Inferior parietal cortex (tissue), 1 donor: ENCODE data around the gene TMEM254.
A peak's percentile ranks its signal among the peaks of the same experiment; 100 is the strongest.
"Not testable (repeated sequence)": the region's sequence is repeated elsewhere in the genome, so short reads cannot be mapped to it uniquely, and the experiment has no call there.

Experiments
- DNase-seq: peaks from one replicate; pipeline ENCODE4 v3.0.0-alpha.2; 2016; ENCODE audit errors: extremely low spot score

Gene TMEM254

GRCh38 chr10:80078448-80079311 is at the start of gene TMEM254:
TSS of gene TMEM254 (plus strand) at chr10:80078665. CDS start at chr10:80078700, 35 bp downstream.
- peak; percentile 90 for DNase-seq

DNA sequence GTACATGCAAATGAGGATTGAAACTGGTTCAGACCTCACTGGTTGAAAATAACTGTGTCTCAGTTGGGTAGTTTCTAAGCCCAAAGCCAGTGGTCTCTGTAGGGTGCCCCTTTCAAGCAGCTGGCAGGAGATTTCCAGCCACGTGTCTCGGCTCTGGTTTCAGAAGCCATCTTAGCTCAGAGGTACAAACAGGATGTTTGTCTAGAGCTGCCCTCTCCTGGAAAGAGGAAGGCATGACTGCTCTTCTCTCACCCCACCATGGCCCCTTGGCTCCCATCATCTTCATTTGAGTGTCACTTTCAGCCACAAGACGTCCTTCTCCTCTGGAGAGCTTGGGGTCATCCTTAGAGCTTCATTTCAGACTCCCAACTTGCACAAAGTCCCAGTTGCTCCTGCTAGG is 49.3 kb upstream of the TMEM254 start:
- not testable (repeated sequence) for DNase-seq

GRCh38 chr10:80029865-80030264 is 48.6 kb upstream of the TMEM254 start:
- not testable (repeated sequence) for DNase-seq

DNA sequence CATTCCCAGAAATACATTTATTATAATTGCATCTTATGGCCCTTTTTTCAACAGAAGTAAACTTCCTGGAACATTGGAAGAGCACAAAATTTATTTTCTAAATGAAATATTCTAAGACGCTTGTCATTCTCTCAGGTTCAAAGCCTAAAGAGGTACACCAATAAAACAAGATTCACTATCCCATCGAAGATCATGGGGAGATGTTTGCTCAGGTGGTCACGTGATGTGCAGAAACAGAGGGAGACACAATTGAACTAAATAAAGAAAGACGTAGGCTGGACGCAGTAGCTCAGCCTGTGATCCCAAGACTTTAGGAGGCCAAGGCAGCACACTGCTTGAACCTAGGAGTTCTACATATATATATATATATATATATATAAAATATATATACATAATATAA is 46.0 kb upstream of the TMEM254 start:
- no peak for DNase-seq

- DNase-seq: not testable (repeated sequence)
Measured at GRCh38 chr10:80034766-80035165, 43.7 kb upstream of the TMEM254 start.

DNA sequence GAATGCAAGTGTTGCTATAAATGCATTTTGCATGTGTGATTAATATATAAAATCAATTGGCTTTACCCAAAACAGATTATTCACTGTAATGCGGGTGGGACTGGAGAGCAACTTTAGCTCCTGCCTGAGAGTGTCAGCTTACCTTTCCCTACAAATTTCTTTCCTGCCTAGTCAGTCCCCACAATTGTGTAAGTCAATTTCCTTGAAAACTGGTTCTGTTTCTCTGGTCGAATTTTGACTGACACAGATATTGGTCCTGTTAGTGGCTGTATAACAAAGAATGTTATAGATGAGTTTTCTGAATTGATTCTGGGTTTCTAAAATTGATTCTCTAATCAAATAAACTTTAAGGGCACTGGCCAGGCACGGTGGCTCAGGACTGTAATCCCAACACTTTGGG is 43.0 kb upstream of the TMEM254 start:
- DNase-seq: not testable (repeated sequence)

GRCh38 chr10:80036921-80037500 is 41.5 kb upstream of the TMEM254 start:
- not testable (repeated sequence) for DNase-seq

GRCh38 chr10:80038226-80038625 is 40.2 kb upstream of the TMEM254 start:
- DNase-seq: not testable (repeated sequence)

DNA sequence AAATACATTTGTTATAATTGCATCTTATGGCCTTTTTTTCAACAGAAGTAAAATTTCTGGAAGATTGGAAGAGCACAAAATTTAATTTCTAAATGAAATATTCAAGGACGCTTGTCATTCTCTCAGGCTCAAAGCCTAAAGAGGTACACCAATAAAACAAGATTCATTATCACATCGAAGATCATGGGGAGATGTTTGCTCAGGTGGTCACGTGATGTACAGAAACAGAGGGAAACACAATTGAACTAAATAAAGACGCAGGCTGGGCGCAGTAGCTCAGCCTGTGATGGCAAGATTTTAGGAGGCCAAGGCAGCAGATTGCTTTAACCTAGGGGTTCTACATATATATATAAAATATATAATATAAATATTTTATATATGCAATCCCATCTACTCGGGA is 37.3 kb upstream of the TMEM254 start:
- no peak for DNase-seq

DNA sequence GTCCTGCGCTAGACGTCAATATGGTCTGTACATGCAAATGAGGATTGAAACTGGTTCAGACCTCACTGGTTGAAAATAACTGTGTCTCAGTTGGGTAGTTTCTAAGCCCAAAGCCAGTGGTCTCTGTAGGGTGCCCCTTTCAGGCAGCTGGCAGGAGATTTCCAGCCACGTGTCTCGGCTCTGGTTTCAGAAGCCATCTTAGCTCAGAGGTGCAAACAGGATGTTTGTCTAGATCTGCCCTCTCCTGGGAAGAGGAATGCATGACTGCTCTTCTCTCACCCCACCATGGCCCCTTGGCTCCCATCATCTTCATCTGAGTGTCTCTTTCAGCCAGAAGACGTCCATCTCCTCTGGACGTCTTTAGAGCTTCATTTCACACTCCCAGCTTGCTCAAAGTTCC is 33.5 kb upstream of the TMEM254 start:
- not testable (repeated sequence) for DNase-seq

DNA sequence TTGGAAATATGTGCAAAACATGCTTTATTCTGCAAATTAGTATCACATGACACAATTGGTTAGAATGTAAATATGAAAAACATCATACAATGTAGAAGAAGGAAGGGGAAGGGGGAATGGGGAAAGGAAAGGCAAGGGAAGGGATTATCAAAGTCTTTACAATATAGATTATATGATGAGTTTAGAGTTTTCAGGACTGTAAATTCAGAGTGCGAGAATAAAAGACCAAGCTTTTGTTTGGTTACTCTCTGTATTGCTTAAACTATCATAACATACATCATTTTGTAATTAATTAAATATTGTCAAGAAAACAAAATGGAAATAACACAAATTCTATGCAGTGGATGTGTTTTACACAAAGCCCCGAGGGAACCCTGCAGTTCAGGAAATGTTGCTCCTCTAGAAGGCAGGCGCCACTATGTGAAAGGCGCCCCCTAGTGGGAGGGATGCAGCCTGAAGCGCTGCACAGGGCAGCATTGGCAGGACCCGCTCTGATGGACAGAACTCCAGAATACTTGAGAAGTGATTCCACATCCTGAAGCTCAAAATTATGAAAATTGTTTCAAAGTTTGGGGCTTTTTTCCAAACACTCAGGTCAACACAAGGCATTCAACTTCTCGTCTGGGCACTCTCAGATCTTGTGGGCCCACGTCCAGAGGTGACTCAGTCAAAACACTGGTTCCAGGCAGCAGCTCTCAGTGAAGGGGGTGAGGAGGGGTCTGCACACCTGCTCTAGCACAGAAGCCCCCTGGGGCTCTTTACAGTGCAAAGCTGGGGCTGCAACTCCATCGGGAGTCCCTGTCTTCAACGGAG is 31.6 kb upstream of the TMEM254 start:
- peak; percentile 74 for DNase-seq

DNA sequence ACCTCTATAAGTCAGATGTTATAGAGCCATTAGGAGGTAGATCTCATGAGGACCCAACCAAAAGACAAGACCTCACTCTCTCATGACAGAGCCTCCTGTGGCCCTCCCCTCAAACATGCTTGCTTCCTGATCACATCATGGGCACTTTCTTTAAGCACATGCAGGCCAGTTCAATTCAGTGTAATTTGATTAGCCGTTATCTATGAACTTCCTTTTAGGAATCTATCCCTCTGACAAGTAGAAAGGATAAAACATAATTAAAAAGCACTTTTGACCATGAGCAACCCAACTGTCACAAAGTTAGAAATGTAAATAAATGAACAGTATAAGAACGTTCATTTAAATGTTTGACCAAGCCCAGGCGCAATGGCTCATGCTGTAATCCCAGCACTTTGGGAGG is 27.7 kb upstream of the TMEM254 start:
- DNase-seq: no peak

DNA sequence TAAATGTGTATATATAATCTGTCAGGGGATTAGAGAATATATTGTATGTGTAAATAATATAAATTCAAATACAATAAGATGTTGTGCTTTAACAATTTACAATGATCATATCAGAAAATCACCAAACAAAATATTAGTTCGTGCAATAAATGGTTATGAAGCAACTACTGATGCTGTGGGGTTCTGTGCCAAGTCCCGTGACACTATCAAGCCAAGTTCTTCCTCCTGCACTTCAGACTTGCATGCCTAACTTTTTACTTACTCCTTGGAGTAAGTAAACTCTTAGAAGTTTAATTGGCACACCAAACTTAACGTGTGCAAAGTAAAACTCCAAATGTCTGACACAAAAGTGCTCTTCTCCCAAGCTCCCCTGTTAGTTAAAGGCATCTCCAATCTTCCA is 26.5 kb upstream of the TMEM254 start:
- DNase-seq: no peak

DNA sequence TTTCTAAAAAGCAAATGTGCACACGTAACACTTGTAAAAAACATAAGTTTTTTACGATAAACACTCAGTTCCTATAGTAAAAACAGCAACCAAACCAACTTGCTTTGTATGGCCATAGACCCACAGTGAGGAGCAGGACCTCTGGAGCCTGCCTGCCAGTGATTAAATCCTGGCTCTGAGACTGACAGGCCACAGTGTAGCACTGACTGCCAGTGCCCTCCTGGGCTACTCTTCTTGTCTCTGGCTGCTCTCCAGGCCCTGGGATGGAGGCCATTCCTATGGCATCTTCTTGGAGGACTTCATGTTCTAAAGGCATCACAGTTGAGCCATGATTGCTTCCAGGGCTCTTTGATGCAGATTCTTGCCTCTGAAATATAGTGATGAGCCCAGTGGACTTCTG is 22.7 kb upstream of the TMEM254 start:
- DNase-seq: no peak

DNA sequence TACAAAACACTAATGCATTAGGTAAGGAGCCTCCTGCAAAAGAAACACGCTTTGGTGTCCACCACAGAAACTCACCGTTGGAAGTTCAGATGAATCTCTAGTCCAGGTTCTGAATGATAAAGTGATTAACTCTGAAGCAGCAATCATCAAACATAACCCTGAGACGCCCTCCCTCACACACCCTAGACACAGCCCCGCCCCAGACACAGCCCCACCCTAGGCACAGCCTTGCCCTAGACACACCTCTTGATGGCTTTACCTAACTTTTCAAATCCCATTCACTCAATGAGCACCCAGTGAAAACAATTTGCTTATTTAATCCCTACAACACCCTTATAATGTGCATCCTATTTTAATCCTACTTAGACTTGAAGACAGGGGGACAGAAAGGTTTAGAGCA is 21.3 kb upstream of the TMEM254 start:
- no peak for DNase-seq

DNA sequence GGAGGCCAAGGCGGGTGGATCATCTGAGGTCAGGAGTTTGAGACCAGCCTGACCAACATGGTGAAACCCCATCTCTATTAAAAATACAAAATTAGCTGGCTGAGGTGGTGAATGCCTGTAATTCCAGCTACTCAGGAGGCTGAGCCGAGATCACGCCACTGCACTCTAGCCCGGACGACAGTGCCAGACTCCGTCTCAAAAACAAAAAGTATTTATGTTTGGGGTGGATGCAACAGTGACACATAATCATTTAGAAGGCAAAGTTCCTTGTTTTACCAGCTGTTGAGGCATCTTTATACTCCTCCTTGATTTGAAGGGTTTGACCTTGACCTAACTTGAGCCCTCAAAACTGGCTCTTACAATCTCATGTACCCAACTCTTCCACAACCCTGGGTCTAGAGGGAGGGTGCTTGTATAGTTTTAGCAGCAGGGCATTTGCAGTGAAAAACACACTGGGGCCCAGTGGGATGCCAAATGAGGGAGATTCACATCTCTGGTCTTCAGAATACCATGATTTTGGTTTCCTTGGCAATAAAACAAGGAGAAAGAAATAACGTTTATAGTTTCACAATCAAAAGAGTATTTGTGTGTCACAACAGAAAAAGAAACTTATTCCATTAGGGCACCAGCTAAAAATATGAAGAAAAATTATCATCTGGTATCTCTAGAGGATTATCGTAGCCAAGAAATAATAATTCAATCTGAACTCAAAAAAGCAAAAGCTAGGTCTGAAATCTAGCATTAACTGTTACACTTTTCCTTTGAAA is 14.2 kb upstream of the TMEM254 start:
- DNase-seq: no peak

- no peak for DNase-seq
Measured at GRCh38 chr10:80066809-80067208, 11.7 kb upstream of the TMEM254 start.

GRCh38 chr10:80067821-80068220 is 10.6 kb upstream of the TMEM254 start:
- DNase-seq: not testable (repeated sequence)

GRCh38 chr10:80068270-80068669 is 10.2 kb upstream of the TMEM254 start:
- DNase-seq: no peak

DNA sequence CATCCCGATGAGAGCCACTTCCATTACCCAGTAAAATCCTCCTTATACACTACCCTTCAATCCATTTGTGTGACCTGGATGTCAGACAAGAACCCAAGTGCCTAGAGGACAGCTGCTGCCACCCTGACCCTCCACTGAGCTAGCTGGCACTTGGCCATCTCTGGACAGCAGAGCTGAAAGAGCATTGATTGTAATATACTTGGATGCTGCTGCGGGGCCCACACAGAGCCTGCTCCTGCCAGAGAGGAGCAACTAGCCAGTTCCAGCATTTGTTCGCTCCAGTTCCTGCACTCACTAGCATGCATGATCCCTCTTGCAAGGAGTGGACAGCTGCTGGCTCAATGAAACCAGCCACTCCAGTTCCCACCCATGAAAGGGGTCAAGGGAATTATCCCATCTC is 8.4 kb upstream of the TMEM254 start:
- DNase-seq: peak; percentile 76

DNA sequence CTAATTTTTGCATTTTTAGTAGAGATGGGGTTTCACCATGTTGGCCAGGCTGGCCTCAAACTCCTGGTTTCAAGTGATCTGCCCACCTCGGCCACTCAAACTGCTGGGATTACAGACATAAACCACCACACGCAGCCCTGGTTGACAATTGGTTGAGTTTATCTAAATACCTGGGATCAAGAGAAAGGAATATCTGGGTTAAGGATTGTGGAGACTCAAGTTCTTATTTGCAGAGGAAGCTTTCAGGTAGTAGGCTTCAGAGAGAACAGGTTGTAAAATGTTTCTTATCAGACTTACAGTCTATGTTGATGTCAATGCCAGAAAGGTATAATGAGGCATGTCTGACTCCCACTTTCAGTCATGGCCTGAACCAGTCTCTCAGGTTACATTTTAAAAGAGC is 5.9 kb upstream of the TMEM254 start:
- DNase-seq: no peak

- no peak for DNase-seq
Measured at GRCh38 chr10:80075781-80076180, 2.7 kb upstream of the TMEM254 start.
